NT2/D1 (cell line): ENCODE measurements around the gene RANBP17.

ENCODE experiments used
- SUZ12 ChIP-seq: IDR thresholded peaks from 2 replicates; pipeline ENCODE4 v1.6.1; 2011; ENCODE audit not compliant: insufficient read length, insufficient read depth; ENCODE audit errors: extremely low read depth
- YY1 ChIP-seq: IDR thresholded peaks from 2 replicates; pipeline ENCODE4 v1.6.1; 2011; ENCODE audit not compliant: insufficient read length, insufficient read depth

GRCh38 chr5:171010816-171011215 is 149.0 kb downstream of the RANBP17 start:
- TF ChIP-seq YY1 (no peak), SUZ12 (no peak)
